ENCODE data around the gene DNAJC17. TPM values are rescaled to one million over a fixed set of nuclear protein-coding genes. Genes with fewer than 3 reads are reported as not detected.

DNAJC17 gene
- total and polyA plus RNA-seq, 2 experiments from 2014 or later, result 36.5 to 53.9 TPM

DNA sequence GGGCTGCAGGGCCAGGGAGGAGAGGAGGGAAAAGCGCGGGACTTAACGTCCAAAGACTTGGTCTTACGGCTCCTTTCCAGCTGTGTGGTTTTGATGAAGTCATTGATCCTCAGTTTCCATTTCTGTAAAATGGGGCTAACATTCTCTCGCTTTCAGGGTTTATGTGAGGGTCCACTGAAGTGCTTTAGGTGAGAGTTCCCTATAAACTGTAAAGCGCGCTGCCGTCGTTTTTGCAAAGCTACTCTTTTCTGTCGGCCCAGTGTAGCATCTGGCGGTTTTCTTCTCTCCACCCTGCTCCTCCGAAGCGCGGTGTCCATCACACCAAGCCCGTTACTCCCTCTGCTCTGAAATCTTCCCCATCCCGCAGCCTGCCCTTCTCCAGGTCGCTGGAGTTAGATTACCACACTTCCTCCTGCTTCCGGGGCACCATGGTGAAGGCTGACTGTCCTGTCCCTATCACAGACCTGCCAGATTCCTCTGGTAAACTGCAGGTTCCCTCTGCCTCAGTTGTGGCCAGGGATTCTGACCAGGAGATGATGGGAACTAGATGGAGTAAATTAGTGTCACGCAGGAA is 702 bp upstream of the DNAJC17 start:
- Histone ChIP-seq H3K27ac (no peak overlapping the region), H3K9me2 (replicated peaks; ENCODE audit: insufficient read depth) (no peaks in the 10 kb centered on the region), H3K79me2 (peaks cover 41% of the 10 kb centered on the region), H2AFZ (peak overlapping the region; percentile 33), H3K4me1 (ENCODE audit: insufficient read depth) (peaks cover 5% of the 10 kb centered on the region), H3K4me2 (peak overlapping the region; percentile 76), H3K36me3 (replicated peaks; ENCODE audit: insufficient read depth, low read depth) (no peaks in the 10 kb centered on the region), H3K4me3 (peak overlapping the region; percentile 41), H4K20me1 (ENCODE audit: insufficient read depth, poor library complexity, severe bottlenecking) (no peaks in the 10 kb centered on the region), H3K27me3 (no peaks in the 10 kb centered on the region), H3K9me3 (ENCODE audit: low read depth) (no peaks in the 10 kb centered on the region)
- no peak for DNase-seq (ENCODE audit: low spot score)
- TF ChIP-seq, protein P1, sequence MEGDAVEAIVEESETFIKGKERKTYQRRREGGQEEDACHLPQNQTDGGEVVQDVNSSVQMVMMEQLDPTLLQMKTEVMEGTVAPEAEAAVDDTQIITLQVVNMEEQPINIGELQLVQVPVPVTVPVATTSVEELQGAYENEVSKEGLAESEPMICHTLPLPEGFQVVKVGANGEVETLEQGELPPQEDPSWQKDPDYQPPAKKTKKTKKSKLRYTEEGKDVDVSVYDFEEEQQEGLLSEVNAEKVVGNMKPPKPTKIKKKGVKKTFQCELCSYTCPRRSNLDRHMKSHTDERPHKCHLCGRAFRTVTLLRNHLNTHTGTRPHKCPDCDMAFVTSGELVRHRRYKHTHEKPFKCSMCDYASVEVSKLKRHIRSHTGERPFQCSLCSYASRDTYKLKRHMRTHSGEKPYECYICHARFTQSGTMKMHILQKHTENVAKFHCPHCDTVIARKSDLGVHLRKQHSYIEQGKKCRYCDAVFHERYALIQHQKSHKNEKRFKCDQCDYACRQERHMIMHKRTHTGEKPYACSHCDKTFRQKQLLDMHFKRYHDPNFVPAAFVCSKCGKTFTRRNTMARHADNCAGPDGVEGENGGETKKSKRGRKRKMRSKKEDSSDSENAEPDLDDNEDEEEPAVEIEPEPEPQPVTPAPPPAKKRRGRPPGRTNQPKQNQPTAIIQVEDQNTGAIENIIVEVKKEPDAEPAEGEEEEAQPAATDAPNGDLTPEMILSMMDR (IDR thresholded peaks at IDR 0.05; ENCODE audit: poor library complexity), result no peak
- TF ChIP-seq EZH2 (IDR thresholded peaks at IDR 0.05; ENCODE audit: borderline replicate concordance), result no peak
- no peak for TF ChIP-seq EZH2phosphoT487 (IDR thresholded peaks at IDR 0.05; ENCODE audit: low read depth, severe bottlenecking, unreplicated experiment)
- 52% methylated on average over 19 of the region's 19 CpGs for WGBS (ENCODE audit: low lambda C conversion rate, missing lambda C conversion rate)

GRCh38 chr15:40806672-40807027 is 623 bp downstream of the DNAJC17 start:
- Histone ChIP-seq H3K27me3 (no peaks in the 10 kb centered on the region), H3K4me2 (peak overlapping the region; percentile 81), H3K79me2 (peaks cover 51% of the 10 kb centered on the region), H3K27ac (peak overlapping the region; percentile 92), H3K9me2 (replicated peaks; ENCODE audit: insufficient read depth) (no peaks in the 10 kb centered on the region), H3K36me3 (replicated peaks; ENCODE audit: insufficient read depth, low read depth) (no peaks in the 10 kb centered on the region), H3K4me1 (ENCODE audit: insufficient read depth) (peaks cover 5% of the 10 kb centered on the region), H3K9me3 (ENCODE audit: low read depth) (no peaks in the 10 kb centered on the region), H2AFZ (peak overlapping the region; percentile 86), H4K20me1 (ENCODE audit: insufficient read depth, poor library complexity, severe bottlenecking) (no peaks in the 10 kb centered on the region), H3K4me3 (peak overlapping the region; percentile 71)
- WGBS (ENCODE audit: low lambda C conversion rate, missing lambda C conversion rate), result 9% methylated on average over 2 of the region's 2 CpGs
- TF ChIP-seq, protein P1 (IDR thresholded peaks at IDR 0.05; ENCODE audit: poor library complexity), result no peak
- TF ChIP-seq EZH2 (IDR thresholded peaks at IDR 0.05; ENCODE audit: borderline replicate concordance) (no peak), EZH2phosphoT487 (IDR thresholded peaks at IDR 0.05; ENCODE audit: low read depth, severe bottlenecking, unreplicated experiment) (no peak)
- no peak for DNase-seq (ENCODE audit: low spot score)

- DNase-seq (ENCODE audit: low spot score), result no peak
- no peak overlapping the region for H3K4me3 ChIP-seq
- 100% methylated on average over 1 of the region's 1 CpG for whole genome bisulfite sequencing (ENCODE audit: low lambda C conversion rate, missing lambda C conversion rate)
- H3K79me2 ChIP-seq, result peaks cover 59% of the 10 kb centered on the region
- no peaks in the 10 kb centered on the region for H3K27me3 ChIP-seq
- peaks cover 5% of the 10 kb centered on the region for H3K4me1 ChIP-seq (ENCODE audit: insufficient read depth)
- H4K20me1 ChIP-seq (ENCODE audit: insufficient read depth, poor library complexity, severe bottlenecking), result no peaks in the 10 kb centered on the region
- no peak overlapping the region for H3K4me2 ChIP-seq
- no peak overlapping the region for H2AFZ ChIP-seq
- no peaks in the 10 kb centered on the region for H3K9me2 ChIP-seq (replicated peaks; ENCODE audit: insufficient read depth)
- TF ChIP-seq EZH2phosphoT487 (IDR thresholded peaks at IDR 0.05; ENCODE audit: low read depth, severe bottlenecking, unreplicated experiment) (no peak), EZH2 (IDR thresholded peaks at IDR 0.05; ENCODE audit: borderline replicate concordance) (no peak)
- TF ChIP-seq, protein P1 (IDR thresholded peaks at IDR 0.05; ENCODE audit: poor library complexity), result no peak
- no peak overlapping the region for H3K27ac ChIP-seq
- H3K9me3 ChIP-seq (ENCODE audit: low read depth), result no peaks in the 10 kb centered on the region
- H3K36me3 ChIP-seq (replicated peaks; ENCODE audit: insufficient read depth, low read depth), result no peaks in the 10 kb centered on the region
Measured at GRCh38 chr15:40803688-40804087, 3.6 kb downstream of the DNAJC17 start.

All from hepatocyte (in vitro differentiated cells).